Stimulated activated CD8-positive, alpha-beta memory T cell treated with anti-CD3 and anti-CD28 coated beads, Interleukin-4, amount 100 ng/mL, for 1 hour (primary cell): ENCODE results near the gene BTD.

Source experiments
- DNase-seq, 2 donors: peaks; one replicate each; pipeline ENCODE4 v3.0.0-alpha.2; 2020; ENCODE audit warnings: low read depth in 2 of 2, low spot score in 1 of 2

Gene BTD

DNA sequence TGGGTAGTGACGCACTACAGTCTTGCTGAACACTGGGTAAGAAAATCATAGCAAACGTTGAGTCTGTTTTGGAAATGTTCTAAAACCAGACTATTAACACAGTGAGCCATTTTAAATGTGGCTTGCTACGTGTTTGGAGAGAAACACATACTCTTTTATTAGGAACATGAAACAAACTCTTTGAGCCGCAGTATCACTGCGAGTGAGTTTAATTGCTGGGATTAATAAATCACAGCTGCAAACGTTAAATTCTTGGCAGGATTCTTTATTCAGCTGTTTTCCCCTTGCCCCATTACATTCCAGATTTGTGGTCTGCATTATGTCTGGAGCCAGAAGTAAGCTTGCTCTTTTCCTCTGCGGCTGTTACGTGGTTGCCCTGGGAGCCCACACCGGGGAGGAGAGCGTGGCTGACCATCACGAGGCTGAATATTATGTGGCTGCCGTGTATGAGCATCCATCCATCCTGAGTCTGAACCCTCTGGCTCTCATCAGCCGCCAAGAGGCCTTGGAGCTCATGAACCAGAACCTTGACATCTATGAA is 33.6 kb downstream of the BTD start:
- no peak for DNase-seq

GRCh38 chr3:15636028-15636709 is 34.6 kb downstream of the BTD start:
- DNase-seq = no peak

- DNase-seq = no peak
These were observed 35.8 kb downstream of the BTD start for GRCh38 chr3:15637131-15637951.

- no peak for DNase-seq
These were observed 36.8 kb downstream of the BTD start for GRCh38 chr3:15638193-15638890.

DNA sequence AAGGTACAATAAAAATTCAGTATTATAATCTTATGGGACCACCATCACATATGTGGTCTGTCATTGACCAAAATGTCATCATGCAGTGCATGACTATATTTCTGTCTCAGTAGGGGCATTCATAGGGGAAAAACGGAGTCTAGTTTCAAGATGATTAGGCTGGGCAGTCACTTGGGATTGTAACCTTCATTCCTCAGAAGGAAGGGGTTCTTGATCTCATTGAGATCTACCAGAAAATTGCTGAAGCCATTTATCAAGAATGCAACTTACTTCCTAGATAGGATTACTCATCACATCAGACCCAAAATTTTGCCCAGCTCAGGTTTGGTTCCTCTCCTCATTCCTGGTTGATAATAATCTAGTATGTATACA is 37.3 kb downstream of the BTD start:
- DNase-seq = no peak

DNA sequence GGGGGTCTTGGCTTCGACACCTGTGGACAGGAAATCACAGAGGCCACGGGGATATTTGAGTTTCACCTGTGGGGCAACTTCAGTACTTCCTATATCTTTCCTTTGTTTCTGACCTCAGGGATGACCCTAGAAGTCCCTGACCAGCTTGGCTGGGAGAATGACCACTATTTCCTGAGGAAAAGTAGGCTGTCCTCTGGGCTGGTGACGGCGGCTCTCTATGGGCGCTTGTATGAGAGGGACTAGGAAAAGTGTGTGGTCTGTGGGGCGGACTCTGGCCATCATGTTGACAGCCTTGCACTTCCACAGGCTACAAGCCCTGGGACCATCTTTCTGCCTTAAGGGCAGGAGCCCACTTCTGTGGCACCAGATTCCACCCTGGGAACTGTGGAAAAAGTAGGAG is 43.7 kb downstream of the BTD start:
- no peak for DNase-seq

GRCh38 chr3:15645740-15646501 is 44.4 kb downstream of the BTD start:
- DNase-seq = no peak

DNA sequence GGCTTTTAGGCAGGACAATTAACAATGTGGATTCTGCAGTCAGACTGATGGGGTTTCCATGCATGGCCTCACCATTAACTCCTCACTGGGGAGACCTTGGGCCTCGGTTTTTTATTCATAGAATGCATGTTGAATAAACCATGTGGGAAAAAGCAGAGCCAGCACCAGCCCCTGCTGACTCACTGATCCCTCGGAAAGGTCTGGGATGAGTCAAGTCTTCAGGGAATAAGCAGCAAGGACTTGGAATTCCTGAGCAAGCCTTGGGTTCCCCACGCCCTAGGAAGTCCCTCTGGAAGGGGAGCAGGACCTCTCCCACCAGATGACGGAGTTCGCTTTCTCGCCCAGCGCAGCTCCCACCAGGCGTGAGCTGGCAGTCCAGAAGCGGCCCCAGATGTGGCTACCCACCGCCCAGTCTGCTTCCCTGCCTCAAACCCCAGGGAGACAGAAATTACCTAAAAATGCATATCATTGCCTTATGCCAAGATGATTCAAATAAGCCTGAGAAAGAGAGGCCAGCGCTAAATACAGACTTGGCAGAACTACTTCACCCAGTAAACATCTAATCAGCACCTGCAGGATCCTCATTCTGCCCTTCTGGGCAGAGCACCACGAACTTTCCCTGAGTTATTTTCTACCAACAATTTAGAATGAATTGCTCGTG is 45.4 kb downstream of the BTD start:
- no peak for DNase-seq

GRCh38 chr3:15647611-15648167 is 46.1 kb downstream of the BTD start:
- DNase-seq = peak in 1 of 2 donors; percentile 19

DNA sequence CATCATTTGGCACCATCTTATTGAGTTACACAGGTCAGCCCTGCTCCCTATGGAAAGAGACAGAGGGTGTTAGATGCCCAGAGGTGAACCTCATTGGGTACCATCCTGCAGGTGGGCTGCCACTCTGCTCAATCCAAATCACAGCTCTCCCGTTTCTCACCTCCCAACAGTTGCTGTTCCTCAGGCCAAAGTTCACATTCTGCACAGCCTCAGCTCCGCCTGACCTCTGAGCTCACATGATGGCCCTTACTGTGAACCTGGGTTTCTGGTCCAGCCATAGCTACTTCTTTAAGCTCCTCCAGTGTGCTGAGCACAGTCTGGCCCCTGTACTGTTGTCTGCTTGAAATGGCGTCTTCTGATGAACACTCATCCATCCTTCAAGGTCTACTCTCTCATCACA is 47.8 kb downstream of the BTD start:
- DNase-seq = no peak

DNA sequence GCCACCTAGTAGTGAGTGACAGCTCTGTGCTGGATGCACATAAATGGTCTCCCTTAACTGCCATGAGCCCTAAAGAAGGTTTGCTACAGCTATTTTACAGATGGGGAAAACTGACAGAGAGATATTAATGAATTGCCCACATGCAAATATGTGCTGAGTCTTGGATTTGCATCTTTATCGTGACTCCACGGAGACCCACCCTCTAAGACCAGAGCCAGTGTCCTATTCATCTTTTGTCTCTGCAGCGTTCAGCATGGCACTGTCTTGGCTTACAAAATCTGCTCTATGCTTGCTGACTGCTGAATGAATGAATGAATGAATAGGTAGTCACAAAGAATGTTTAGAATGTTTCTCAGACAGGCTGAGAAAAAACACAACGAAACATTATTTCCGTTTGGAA is 48.3 kb downstream of the BTD start:
- DNase-seq = no peak

GRCh38 chr3:15651396-15651795 is 49.9 kb downstream of the BTD start:
- DNase-seq = no peak

GRCh38 chr3:15653321-15653720 is 51.8 kb downstream of the BTD start:
- DNase-seq = no peak

GRCh38 chr3:15654127-15654526 is 52.6 kb downstream of the BTD start:
- no peak for DNase-seq

GRCh38 chr3:15654891-15655290 is 53.3 kb downstream of the BTD start:
- DNase-seq = no peak

- DNase-seq = no peak
These were observed 54.8 kb downstream of the BTD start for GRCh38 chr3:15656342-15656741.

GRCh38 chr3:15657016-15657415 is 55.5 kb downstream of the BTD start:
- DNase-seq = no peak

DNA sequence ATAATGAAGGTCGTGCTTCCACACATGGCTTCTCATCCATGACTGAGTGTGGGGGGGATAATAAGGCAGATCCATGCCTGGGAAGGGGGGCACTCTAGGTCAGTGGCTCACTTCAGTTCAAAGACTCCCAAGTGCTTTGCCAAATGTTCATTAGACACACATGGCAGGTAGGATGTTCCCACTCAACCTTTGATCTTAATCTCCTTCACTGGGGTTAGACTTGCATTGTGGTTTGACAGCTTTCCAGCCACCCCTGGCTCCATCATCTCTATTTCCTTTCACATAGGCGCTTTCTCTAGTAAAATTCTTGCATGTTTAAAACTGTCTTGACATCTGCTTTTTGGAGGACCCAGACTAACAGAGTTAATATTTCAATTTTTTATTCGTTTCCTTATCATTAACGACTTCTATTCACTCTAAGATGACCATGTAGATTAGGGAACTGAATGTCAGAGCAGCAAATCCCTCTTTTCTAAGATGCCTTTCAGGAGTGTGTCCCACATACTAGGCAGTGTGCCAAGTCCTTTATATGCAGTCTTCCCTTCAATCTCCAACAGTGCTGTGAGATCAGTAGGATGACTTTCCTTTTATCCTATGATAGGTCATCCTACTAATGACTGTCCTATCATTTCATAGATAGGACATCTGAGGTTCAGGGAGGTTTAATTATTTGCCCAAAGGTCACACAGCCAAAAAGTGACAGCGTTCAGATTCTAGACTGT is 57.9 kb downstream of the BTD start:
- DNase-seq = no peak

DNA sequence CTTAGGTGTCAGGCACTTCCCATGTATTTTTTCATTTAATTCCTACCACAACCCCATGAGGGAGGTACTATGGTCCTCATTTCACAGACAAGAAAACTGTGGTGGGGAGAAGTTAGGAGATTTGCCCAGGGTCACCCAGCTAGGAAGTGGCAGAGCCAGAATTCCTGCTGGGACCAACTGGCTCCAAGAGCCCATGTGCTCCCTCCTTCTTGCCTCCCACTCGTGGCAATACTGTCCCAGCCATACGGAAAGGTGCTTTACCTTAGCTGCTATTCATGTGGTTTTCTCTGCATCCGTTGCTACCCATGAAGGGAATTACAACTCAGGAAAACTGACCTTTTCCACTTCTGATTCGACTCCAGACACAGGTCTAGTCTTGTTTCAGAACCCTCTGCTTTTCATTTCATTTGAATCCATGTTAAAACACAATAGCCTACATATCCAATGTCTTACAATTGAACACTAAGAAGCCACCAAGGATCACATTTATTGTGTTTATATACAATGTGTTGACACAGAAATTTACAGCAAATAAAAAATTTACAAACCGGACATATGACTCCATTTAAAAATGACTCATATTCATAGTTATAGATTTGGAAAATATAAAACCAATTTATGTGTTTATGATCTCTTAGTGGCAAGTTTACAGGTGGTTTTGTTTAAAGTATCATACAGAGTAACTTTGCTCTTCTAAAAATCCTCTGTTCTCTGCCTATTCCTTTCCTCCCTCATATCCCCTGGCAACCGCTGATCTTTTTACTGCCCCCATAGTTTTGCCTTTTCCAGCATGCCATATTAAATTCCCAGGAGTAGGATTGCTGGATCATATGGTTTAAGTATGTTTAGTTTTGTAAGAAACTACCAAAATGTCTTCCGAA is 58.8 kb downstream of the BTD start:
- no peak for DNase-seq
